HG03139 (cell line): ENCODE results near the gene TBX6.
"Not testable (repeated sequence)": the region's sequence is repeated elsewhere in the genome, so short reads cannot be mapped to it uniquely, and the experiment has no call there.

Source experiments
- ATAC-seq: cut with Tn5 transposase; IDR thresholded peaks from one replicate; pipeline ENCODE4 v1.9.1; 2021; ENCODE audit not compliant: unreplicated experiment

Gene TBX6, protein sequence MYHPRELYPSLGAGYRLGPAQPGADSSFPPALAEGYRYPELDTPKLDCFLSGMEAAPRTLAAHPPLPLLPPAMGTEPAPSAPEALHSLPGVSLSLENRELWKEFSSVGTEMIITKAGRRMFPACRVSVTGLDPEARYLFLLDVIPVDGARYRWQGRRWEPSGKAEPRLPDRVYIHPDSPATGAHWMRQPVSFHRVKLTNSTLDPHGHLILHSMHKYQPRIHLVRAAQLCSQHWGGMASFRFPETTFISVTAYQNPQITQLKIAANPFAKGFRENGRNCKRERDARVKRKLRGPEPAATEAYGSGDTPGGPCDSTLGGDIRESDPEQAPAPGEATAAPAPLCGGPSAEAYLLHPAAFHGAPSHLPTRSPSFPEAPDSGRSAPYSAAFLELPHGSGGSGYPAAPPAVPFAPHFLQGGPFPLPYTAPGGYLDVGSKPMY

GRCh38 chr16:30091474-30092372, at the start of gene TBX6:
TSS of gene TBX6 (minus strand) at chr16:30091924. CDS start at chr16:30091193, 731 bp downstream.
- peak; percentile 48 for ATAC-seq

DNA sequence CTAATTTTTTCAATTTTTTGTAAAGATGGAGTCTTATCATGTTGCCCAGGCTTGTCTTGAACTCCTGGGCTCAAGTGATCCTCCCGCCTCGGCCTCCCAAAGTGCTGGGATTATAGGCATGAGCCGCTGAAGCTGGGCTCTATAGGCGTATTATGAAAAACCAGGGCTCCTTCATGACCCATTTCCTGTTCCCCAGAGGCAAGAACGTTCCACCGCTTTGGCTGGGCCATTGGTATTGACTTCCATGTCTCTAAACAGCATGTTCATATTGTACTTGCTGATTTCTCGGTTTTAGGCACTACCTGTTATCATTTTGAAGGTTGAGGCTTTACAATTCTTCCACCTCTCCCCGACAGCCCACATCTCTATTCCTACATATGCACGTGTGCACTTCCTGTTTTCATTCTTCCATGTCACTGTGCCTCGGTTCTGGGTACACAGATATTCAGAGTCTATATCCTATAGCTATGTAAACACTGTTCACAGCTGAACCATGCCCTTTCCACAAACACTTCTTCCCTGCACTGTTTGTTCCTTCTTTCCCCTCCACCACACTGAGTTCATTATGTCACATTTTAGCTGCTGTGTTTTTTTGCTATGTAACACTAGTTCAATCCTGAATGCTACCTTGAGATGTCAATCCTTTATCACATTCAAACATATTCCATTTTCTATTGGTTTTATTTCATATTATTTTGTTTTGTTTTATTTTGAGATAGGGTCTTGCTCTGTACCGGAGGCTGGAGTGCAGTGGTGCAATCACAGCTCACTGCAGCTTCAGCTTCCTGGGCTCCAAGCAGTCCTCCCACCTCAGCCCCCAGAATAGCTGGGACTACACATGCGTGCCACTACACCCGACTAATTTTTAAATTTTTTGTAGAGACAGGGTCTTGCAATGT, 48.1 kb upstream of the TBX6 start:
- ATAC-seq: no peak

DNA sequence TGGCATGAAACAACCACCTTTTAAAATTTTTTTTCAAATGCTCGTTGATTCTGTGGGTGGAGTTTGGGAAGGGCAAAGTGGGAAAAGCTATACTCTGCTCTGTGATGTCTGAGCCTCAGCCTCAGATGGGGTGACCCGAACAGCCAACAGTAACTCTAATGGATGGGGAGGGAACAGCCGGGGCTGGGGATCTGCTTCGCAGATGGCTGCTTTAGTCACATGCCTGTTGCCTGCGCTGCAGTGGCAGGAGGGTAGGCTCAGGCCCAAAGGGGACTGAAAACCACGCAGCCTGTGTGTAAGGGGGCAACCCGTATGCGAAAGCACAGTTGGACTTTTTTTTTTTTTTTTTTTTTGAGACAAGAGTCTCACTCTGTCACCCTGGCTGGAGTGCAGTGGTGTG, 46.2 kb upstream of the TBX6 start:
- ATAC-seq: no peak

DNA sequence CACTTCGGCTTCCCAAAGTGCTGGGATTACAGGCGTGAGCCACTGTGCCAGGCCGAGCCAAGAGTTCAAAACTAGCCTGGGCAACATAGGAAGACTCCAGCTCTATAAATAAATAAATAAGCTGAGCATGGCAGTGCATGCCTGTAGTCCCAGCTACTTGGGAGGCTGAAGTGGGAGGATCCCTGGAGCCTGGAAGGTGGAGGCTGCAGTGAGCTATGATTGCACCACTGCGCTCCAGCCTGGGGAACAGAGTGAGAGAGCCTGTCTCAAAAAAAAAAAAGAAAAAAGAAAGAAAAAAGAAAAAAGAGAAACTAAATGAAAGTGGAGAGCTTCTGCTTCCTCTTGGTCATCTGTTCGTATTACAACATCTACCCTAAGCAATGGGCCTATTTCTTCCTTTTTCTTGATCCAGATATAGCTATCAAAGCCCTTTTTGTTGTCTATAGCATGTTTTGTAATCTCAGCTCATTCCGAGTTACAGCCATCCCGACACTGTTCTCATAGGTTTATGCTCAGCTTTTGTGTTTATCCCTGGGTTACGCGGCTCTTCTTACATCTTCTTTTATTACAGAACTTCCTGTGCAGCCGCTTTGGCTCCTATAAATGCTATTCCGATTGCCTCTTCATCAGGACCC, 45.4 kb upstream of the TBX6 start:
- ATAC-seq: no peak

- ATAC-seq: no peak
These were observed 40.9 kb upstream of the TBX6 start for GRCh38 chr16:30132591-30132990.

DNA sequence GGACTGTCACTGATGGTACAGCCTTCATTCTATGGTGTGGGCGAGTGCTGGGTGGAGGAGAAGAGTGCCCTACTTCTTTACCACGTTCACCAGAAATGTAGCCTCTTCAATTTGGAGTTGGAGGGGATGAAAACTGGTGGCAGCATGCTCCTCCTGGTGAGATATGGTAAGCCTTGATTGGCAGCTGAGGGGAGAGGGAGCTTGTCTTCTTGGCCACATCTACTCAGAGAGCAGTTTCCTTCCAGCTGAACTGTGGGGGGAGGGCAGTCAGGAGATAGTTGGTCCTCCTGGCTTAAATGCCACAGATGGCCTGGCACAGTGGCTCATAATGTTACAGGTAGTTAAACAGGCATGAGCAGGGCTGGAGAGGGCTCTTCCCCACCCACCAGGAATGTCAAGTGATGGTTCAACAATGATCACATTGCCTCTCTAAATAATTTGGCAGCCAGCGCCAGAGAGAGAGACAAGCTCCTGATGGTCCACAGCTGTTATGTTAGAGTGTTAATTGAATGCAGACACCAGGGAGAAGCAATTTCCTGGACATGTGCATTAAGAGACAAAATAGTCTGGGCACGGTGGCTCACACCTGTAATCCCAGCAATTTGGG, 40.2 kb upstream of the TBX6 start:
- ATAC-seq: no peak

GRCh38 chr16:30127993-30128392, 36.3 kb upstream of the TBX6 start:
- no peak for ATAC-seq

DNA sequence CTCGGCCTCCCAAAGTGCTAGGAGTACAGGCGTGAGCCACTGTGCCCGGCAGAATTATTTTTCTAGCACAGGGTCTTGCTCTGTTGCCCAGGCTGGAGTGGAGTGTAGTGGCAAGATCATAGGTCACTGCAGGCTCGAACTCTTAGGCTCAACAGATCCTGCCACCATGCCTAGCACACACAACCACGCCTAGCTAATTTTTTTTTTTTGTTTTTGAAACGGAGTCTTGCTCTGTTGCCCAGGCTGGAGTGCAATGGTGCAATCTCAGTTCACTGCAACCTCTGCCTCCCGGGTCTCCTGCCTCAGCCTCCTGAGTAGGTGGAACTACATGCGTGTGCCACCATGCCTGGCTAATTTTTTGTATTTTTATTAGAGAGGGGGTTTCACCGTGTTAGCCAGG, 34.0 kb upstream of the TBX6 start:
- not testable (repeated sequence) for ATAC-seq

GRCh38 chr16:30124985-30125379, 33.3 kb upstream of the TBX6 start:
- ATAC-seq: no peak

- ATAC-seq: no peak
These were observed 31.0 kb upstream of the TBX6 start for GRCh38 chr16:30122604-30123160.

DNA sequence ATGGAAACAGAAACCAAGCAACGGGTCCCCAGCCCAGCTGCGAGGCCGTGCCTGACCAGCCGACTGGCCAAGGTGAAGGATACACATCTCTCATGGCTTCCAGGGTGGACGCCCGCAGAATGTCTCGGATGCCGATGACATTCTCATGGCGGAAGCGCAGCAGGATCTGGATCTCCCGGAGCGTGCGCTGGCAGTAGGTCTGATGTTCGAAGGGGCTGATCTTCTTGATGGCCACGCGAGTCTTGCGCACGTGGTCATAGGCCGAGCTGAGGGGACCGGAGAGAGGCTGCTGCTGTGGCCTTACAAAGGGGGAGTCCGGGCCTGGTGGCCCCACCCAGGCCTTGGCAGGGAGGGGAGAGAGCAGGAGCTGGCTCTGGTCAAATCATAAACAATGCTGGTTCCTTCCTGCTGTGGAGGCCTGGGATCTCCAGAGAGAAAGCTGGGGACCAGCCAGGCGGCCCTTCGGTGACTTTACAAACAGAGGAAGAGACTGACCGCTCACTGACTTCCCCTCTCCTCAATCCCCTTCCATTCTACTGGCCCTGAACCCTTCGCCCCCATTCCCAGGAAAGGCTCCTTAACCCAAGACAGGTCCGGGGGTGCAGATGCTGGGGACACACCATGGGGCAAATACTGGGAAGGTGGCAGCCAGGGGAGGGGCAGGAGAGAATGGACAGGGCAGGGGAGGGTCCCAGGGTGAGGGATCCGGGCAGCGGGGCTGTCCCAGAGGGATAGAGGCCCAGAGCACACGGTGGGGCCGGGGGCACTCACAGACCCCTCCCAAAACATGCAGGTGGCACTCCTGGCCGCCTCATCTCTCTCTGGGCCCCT, 30.2 kb upstream of the TBX6 start:
- ATAC-seq: no peak

GRCh38 chr16:30120340-30121105, 28.8 kb upstream of the TBX6 start:
- ATAC-seq: no peak

DNA sequence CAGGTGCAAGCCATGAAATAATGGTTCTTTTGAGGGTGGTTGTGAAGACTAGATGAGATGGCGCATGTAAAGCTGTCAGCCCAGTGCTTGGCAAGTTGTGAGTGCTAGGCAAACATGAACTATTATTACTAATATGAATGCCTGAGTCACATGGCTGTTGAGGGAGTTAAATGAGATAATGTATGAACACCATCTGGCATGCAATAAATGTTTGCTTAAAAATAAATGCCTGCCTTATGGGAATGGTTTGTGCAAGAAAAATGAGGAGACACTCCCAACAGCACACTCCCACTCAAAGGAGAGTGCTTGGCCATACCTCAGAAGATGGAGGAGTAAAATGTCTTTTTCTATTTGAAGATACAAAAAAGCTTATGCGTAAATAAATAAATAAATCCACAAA, 27.7 kb upstream of the TBX6 start:
- ATAC-seq: no peak

DNA sequence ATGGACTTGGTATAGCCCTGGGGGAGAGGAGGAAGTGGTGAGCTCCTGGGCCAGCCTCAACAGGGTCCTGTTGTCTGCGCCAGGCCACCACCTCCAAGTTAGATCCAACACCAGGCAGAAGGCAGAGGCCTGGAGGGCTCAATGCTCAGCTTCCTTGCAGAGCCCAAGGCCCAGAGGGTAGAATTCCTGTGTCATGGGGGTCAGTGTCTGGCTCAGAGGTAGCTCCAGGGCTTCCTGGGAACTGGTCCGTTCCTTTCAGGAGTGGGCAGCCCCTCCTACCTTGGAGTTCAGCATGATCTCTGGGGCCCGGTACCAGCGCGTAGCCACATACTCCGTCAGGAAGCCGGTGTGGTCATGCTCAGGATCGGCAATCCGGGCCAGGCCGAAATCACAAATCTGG, 26.0 kb upstream of the TBX6 start:
- no peak for ATAC-seq

DNA sequence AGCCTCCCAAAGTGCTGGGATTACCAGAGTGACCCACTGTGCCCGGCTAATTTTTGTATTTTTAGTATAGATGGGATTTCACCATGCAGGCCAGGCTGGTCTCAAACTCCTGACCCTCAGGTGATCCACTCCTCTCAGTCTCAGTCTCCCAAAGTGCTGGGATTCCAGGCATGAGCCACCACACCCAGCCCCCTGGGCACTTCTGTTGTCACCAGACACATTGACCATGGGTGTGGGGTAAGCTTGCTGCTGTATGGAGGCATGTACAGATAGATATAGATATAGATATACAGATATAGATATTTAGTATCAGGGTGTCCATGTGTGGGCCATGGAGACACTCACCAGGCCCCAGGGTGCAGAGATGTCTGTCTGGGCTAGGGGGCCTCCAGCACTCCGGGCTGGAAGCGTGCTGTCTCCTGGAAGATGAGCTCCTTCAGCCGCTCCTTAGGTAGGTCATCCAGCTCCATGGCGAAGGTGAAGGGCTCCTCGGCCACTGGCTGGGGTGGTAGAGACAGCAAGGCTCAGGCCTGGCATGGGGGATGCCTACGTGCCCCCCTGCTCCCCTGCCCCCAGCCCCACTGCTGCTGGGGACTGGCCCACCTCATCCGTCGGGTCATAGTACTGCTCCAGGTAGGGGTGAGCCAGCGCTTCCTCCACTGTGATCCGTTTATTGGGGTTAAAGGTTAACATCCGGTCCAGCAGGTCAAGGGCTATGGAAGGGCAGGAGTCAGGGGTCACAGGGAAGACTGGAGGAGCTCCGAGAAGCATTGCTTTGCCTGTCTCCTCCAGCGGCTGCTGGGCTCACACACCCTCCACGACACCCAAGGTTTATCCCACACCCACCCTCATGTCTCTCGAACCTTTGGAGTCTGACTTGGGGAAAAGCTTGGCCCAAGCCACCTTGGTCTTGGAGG, 24.8 kb upstream of the TBX6 start:
- ATAC-seq: no peak

DNA sequence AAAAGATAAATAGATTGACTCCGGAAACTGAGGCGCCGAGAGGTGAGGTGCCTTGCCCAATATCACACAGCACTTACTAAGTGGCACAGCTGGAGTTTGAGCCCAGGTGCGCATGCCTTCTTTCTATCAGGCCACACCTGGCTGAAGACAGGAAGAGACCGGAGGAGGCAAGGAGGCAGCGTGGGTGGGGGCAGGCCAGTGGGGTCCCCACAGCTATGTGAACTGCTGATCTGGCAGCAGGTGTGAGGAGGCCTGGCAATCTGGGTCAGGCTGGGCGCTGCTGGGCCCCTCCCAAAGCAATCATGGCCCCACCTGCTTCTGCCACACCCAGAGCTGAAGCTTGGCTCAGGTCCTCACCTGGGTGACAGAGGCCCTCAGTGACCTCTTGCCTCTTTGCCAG, 23.5 kb upstream of the TBX6 start:
- no peak for ATAC-seq

DNA sequence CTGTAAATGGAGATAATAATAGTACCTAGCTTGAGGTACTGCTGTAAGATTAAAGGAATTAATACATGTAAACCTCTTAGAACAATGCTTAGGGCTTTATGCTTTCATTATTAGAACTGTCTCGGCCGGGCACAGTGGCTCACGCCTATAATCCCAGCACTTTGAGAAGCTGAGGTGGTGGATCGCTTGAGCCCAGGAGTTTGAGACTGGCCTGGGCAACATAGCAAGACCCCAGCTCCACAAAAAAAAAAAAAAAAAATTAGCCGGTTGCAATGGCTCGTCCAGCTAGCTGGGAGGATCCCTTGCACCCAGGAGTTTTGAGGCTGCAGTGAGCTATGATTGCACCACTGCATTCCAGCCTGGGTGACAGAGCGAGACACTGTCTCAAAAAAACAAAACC, 23.1 kb upstream of the TBX6 start:
- not testable (repeated sequence) for ATAC-seq
